NOMO-1 treated with dmso at 0.1 percent for 144 hours (cell line): ENCODE measurements around the gene PLD6.
"Not testable (repeated sequence)": the region's sequence is repeated elsewhere in the genome, so short reads cannot be mapped to it uniquely, and the experiment has no call there.

Experiments
- DNase-seq: peaks from one replicate; lab custom pipeline; 2025; ENCODE audit not compliant: unreplicated experiment; lab: John Stamatoyannopoulos, UW

PLD6 gene

DNA sequence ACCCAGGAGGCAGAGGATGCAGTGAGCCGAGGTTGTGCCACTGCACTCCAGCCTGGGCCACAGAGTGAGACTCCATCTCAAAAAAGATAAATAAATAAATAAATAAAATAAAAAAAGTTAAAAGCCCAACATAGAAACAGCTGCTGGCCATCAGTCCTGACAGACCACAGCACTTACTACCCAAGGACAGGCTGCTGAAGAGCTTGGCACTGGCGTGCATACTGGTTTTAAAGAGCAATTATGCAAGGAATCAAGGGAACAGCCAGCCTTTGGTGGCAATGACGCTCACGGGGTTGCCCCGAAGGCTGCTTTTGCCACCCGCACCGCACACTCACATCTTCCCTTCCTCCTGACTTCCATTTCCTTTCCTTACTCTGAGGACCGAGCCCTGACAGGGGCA lies 4.2 kb downstream of the PLD6 start:
- no peak for DNase-seq

- DNase-seq = no peak
Measured at GRCh38 chr17:17201271-17201670, 4.9 kb downstream of the PLD6 start.

DNA sequence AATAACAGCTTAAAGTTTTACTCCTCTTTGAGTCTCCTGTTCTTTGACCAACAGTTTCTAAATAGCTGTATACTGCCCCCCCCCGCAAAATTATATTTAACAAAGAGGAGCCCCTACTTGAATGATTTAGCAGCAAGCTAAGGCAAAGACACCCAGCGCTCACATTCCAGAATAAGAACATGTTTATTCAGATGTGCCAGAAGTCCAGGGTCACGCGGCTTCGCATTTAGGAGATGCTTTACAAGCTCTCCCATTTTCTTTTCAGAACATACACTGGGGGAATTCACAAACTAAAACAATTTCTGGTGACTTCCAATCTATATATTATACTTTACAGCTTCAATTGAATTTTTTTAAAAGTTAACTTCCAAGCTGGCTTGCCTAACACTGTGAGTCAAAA lies 5.3 kb downstream of the PLD6 start:
- no peak for DNase-seq

GRCh38 chr17:17200311-17200710 lies 5.8 kb downstream of the PLD6 start:
- DNase-seq = no peak

DNA sequence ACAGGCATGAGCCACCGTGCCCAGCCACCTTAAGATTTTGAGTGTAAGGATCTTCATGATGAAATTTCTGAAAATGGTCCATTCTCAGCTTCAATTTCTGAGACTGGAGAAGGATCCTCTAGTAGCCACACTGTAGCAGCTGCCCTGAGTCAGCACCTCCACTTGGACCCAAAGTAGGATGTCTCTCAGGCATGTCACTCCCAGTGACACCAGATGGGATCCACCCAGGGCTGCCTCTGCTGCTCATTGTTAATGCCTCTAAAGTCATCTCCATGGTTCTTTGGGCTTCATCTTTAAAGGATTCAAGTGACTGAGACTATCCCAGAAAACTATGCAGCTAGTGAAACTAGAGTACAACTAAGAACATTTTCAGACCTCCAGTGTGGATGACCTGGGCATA lies 7.9 kb downstream of the PLD6 start:
- DNase-seq = no peak

DNA sequence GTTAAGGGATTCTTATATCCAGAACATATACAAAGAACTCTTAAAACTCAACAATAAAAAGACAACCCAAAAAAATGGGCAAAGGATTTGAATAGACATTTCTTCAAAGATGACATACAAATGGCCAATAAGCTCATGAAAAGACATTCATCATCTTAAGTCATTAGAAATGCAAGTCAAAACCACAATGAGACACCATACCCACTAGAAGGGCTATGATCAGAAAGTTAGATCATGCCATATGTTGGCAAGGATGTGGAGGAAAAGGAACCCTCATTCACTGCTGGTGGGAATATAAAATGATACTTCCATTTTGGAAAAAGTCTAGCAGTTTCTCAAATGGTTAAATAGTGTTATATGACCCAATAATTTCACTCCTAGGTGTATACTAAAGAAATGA lies 9.4 kb downstream of the PLD6 start:
- no peak for DNase-seq

- DNase-seq = not testable (repeated sequence)
Measured at GRCh38 chr17:17195466-17195865, 10.7 kb downstream of the PLD6 start.

GRCh38 chr17:17191961-17192381 lies 14.2 kb downstream of the PLD6 start:
- no peak for DNase-seq

- no peak for DNase-seq
Measured at GRCh38 chr17:17191346-17191792, 14.8 kb downstream of the PLD6 start.

DNA sequence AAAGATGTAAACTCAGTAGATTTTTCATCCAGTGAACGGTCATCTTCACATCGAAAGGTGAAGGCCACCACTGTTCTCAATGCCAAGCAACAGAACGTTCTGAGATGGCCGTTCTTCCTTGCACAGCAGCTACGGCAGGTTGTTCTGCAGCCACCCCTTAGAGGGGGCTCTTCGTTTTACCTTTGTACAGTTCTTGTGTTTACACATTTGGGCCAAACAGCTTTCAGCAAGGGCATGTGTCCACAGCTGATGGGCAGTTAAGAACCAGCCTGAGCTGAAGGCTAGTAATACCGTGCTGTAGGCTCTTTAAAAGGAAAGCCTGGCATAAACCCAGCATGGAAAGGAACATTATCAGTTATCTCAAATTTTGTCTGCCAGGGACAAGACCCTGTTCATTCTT lies 15.9 kb downstream of the PLD6 start:
- DNase-seq = no peak

DNA sequence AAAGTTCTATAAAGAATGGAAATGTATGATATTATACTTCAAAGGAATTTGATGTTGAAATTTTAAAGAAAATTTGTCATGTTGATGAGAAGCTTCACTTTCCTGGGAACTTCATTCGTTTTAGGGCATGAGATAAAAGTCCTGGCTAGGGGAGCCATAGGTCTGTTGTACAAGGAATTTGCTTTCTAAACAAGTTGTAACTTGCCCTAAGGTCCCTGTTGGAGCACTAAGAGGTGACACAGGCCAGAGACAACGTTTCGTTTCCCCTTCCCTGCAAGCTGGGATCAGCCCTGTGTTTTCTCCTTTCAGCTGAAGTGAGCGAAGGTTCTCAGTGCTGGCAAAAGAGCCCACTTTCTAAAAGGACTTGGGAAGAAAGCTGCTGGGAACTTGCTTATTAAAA lies 16.6 kb downstream of the PLD6 start:
- no peak for DNase-seq

DNA sequence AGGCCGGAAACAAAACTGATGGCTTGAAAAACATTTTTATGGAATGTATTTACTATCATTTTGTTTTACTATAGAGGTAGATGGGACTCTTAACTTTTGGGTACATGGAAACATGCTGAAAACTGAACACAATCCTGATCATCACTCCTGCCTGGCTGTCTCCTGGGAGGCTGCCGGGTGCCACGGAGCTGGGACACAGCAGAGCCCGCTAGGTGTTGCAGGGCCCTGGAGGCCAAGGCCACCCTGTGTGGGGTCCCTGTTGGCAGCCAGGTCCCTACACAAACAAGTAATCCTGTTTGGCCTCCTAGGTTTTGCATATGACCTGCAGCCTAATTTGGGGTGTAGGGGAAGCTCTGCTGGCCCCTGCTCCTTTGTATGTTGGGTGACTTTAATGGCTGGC lies 17.5 kb downstream of the PLD6 start:
- DNase-seq = no peak

DNA sequence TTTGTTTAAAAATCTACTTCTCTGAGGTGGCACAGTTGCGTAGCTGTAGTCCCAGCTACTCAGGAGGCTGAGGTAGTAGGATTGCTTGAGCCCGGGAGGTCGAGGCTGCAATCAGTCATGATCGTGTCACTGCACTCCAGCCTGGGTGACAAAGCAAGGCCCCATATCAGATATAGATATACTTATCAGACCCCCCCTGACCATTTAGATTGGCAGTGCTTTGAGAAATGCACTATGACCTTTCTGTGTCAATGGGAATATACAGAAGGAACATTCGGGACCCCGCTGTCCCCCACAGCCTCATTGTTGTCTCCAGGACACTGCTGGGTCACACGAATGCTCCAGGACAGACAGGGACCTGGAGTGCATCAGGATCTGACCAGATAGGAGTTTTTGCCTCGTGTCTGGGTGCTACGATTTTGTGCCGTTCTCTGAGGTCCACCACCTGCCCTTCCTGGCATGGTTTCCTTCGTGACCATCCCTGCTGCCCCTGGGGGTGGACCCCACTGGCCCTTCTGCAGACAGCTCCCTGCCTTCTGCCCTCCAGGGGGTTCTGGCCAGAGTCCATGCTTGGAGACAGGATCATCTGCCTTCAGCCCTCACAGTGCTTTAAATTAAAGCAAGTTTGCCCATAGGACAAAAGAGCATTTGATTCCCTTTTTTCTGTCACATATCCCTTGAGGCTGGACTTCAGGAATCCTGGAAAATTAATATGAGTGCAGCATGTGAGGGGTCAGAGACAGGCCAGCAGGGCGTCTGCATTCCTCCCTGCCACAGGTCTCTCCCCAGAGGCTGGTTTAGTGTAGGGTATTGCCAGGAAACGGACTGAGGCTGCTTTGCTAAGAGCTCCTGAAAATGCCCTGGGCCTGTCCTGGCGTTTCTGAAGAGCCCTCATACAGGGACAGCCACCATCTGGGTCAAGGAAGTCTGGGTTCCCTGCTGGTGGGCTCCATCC lies 19.3 kb downstream of the PLD6 start:
- no peak for DNase-seq

DNA sequence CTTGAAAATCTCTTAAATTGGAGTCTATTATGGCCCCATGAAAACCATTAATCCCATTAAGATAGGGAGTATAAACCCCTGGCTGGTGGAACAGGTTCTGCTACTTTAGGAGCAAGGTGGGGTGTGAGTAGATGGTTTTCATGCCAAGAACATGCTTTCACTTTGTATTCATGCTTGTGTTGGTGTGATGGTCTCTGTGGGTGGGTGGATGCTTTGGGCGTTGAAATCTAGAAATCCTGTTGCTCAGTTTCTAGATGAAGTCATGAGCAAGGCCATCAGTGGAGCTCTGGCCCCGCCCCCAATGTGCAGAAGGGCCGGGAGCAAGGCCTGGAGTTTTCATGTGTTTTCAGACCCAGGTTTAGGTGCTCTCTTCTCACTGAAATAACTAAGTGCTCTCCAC lies 20.1 kb downstream of the PLD6 start:
- DNase-seq = no peak

- DNase-seq = not testable (repeated sequence)
Measured at GRCh38 chr17:17184985-17185757, 21.0 kb downstream of the PLD6 start.

- no peak for DNase-seq
Measured at GRCh38 chr17:17183744-17184143, 22.4 kb downstream of the PLD6 start.

DNA sequence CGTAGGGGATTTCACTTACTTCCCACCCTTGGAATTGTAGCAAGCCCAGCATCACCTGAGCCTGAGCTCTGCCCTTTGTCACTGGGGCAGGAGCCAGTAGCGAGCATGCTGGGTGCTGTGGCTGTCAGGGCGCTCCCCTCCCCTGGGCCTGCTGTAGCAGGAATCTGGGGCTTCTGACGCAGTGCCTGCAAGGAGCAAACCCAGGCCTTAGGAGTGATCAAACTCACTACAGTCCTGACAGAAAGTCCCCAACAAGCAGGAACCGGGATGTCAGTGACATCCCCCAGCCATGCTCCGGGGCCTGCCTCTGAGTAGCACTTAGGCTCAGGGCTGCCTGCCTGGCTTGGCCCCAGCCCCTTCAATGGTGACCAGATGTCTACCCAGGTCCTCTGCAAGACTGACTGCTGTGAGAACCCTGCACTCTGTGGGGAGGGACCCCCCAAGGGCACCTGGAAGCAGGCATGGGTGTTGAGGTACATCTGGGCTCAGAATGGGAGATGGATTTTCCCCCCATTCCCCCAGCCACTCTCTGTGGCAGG lies 23.5 kb downstream of the PLD6 start:
- no peak for DNase-seq

- DNase-seq = no peak
Measured at GRCh38 chr17:17181666-17182597, 24.2 kb downstream of the PLD6 start.

- no peak for DNase-seq
Measured at GRCh38 chr17:17180741-17181525, 25.2 kb downstream of the PLD6 start.

GRCh38 chr17:17180141-17180603 lies 26.0 kb downstream of the PLD6 start:
- DNase-seq = no peak
